CD4-positive, alpha-beta T cell treated with Interleukin-10 for 1 hour (primary cell): ENCODE results near the gene RPUSD2.

Experiments used
- DNase-seq: peaks from one replicate; pipeline ENCODE4 v3.0.0-alpha.2; 2020

The RPUSD2 gene, protein sequence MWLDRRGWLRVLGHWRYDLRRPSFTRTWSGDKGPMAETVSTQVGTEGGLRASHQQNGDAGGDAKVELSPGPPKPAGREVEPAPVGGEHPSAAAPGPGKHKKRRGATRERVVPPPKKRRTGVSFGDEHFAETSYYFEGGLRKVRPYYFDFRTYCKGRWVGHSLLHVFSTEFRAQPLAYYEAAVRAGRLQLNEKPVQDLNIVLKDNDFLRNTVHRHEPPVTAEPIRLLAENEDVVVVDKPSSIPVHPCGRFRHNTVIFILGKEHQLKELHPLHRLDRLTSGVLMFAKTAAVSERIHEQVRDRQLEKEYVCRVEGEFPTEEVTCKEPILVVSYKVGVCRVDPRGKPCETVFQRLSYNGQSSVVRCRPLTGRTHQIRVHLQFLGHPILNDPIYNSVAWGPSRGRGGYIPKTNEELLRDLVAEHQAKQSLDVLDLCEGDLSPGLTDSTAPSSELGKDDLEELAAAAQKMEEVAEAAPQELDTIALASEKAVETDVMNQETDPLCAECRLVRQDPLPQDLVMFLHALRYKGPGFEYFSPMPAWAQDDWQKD

GRCh38 chr15:40569129-40569953, at the start of gene RPUSD2:
Gene RPUSD2 (plus strand): TSS chr15:40569299. CDS start chr15:40569338, 39 bp downstream.
- DNase-seq: peak; percentile 92

GRCh38 chr15:40523611-40524010, 45.5 kb upstream of the RPUSD2 start:
- no peak for DNase-seq

GRCh38 chr15:40525855-40526254, 43.2 kb upstream of the RPUSD2 start:
- no peak for DNase-seq

GRCh38 chr15:40528801-40529200, 40.3 kb upstream of the RPUSD2 start:
- no peak for DNase-seq

- no peak for DNase-seq
Observed at GRCh38 chr15:40533763-40534364, 35.2 kb upstream of the RPUSD2 start.

GRCh38 chr15:40534371-40534770, 34.7 kb upstream of the RPUSD2 start:
- DNase-seq: no peak

- no peak for DNase-seq
Observed at GRCh38 chr15:40536501-40536900, 32.6 kb upstream of the RPUSD2 start.

GRCh38 chr15:40538976-40539375, 30.1 kb upstream of the RPUSD2 start:
- DNase-seq: no peak

DNA sequence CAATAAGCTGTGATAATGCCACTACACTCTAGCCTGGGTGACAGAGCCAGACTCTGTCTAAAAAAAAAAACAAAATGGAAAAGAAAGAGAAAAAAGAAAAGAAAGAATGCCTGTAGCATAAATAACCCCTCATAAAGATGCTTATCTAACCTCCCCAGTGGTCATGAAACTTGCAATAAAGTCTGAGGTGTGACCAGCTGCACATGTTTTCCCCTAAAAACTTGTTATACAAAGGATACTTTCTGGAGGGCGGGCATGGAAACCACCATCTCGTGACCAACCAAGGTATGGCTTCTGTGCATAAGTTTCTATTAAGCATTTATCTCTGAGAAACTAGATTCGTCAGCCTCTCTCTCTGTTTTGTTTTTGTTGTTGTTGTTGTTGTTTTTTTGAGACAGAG, 26.0 kb upstream of the RPUSD2 start:
- no peak for DNase-seq

- DNase-seq: no peak
Observed at GRCh38 chr15:40543631-40544294, 25.3 kb upstream of the RPUSD2 start.

DNA sequence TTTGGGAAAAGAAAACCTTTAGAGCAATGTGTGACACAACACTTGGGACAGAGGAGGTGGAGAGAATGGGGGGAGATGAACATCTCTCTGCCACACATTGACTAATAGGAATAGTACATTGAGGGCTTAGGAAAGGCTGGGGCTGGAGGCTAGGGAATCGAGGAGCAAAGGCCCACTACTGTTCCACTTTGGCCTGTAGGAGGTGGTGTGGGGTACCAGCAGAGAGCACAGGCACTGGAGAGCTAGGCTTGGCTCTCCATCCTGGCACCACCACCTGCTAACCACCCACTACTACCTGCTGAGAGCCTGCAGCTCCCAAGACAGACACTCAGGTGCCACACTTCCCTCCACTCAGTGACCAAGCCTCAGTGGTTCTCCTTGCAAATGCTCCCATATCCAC, 23.6 kb upstream of the RPUSD2 start:
- DNase-seq: no peak

GRCh38 chr15:40548610-40549009, 20.5 kb upstream of the RPUSD2 start:
- DNase-seq: no peak

DNA sequence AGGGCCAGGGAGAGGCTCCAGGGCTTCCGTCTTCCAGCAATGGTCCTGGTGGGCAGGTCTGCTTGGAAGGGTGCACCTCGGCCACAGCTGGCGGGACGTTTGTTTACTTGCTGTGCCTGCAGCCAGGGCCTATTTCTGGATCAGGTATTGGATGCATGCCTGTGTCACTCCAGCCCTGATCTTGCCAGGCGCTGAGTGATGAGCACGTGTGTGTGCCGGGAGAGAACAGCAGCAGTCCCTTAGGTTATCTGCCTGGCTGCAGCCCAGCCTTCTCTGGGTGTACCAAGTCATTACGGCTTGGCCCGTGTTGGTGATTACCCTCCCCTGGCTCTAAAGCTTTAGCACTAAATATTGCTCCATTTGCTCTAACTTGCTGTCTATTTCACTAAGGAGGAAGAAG, 19.2 kb upstream of the RPUSD2 start:
- no peak for DNase-seq

DNA sequence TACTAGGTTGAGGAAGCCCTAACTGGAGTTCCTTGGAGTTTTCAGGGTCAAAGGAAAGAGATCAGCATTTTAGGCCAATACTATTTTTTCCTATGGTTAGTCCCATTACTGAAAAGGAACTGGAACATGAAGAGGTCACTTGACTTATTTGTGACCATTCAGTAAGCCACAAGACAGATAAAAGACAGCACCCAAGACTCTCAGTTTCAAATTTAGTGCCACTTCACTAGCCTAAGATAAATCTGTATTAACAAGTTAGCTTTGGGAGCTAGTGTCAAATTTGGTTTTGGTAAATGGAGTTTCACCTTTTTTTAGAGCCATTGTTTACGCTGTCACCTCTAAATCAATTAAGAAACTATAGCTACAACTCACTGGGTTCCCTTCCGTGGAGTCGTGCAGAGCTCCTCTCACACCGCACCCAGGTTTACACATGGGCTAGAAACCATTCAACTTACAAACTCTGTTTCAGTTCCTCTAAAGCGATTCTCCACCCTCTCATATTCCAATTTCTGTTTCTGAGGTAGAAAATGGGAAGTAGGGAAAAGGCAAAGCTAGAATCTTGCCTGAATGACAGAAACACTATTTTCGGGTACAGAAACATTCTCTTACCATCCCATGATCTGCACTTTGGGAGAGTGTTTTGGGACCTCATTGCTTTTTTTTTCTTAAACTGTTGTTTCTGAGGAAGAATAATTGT, 18.6 kb upstream of the RPUSD2 start:
- no peak for DNase-seq

GRCh38 chr15:40554161-40554525, 15.0 kb upstream of the RPUSD2 start:
- no peak for DNase-seq

GRCh38 chr15:40555876-40556275, 13.2 kb upstream of the RPUSD2 start:
- DNase-seq: no peak

GRCh38 chr15:40558952-40559742, 10.0 kb upstream of the RPUSD2 start:
- no peak for DNase-seq

GRCh38 chr15:40562691-40563090, 6.4 kb upstream of the RPUSD2 start:
- no peak for DNase-seq

- no peak for DNase-seq
Observed at GRCh38 chr15:40563426-40563825, 5.7 kb upstream of the RPUSD2 start.

GRCh38 chr15:40564591-40565332, 4.3 kb upstream of the RPUSD2 start, which contains the start of gene CCDC32:
Gene CCDC32 (minus strand): TSS chr15:40565042. CDS start chr15:40563015, 2,027 bp downstream.
- peak; percentile 96 for DNase-seq
